ENCODE data around the gene GBP3. TPM values are rescaled to one million over a fixed set of nuclear protein-coding genes. Genes with fewer than 3 reads are reported as not detected.

GBP3 gene
- total RNA-seq, 6 donors from 2014 or later: 17.9 to 47.1 (median 28.0) TPM

DNA sequence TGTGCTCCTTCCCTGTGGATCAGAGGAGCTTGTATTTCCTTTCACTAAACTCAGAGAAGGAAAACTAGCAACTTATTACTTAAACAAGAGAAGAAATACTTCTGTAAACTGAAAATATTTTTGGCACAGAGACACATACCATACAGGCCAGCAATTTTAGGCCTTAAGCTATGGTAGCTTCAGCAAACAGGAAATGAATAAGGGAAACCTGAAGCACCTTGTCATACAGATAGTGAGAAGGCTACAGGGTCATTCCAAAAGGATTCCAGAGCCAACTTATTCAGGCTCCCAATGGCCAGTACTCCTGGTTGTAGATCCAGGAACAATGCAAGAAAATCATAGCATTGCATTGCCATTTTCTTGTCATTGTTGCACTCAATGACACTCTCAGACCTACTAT is 21.2 kb downstream of the GBP3 start:
- H3K27me3 ChIP-seq: no peaks in the 10 kb centered on the region
- no peak overlapping the region for H3K4me3 ChIP-seq
- H3K4me1 ChIP-seq: no peaks in the 10 kb centered on the region
- TF ChIP-seq EP300 (IDR thresholded peaks at IDR 0.05) (no peak), POLR2A (IDR thresholded peaks at IDR 0.05) (no peak), POLR2AphosphoS5 (IDR thresholded peaks at IDR 0.05) (no peak)
- TF ChIP-seq, protein P1, sequence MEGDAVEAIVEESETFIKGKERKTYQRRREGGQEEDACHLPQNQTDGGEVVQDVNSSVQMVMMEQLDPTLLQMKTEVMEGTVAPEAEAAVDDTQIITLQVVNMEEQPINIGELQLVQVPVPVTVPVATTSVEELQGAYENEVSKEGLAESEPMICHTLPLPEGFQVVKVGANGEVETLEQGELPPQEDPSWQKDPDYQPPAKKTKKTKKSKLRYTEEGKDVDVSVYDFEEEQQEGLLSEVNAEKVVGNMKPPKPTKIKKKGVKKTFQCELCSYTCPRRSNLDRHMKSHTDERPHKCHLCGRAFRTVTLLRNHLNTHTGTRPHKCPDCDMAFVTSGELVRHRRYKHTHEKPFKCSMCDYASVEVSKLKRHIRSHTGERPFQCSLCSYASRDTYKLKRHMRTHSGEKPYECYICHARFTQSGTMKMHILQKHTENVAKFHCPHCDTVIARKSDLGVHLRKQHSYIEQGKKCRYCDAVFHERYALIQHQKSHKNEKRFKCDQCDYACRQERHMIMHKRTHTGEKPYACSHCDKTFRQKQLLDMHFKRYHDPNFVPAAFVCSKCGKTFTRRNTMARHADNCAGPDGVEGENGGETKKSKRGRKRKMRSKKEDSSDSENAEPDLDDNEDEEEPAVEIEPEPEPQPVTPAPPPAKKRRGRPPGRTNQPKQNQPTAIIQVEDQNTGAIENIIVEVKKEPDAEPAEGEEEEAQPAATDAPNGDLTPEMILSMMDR (IDR thresholded peaks at IDR 0.05): no peak
- peak overlapping the region in 1 of 4 donors; percentile 1 for H3K27ac ChIP-seq
- peaks cover 0 to 24% (median 13%) of the 10 kb centered on the region in 4 donors for H3K36me3 ChIP-seq
- DNase-seq (no peak), ATAC-seq (ENCODE audit: low FRiP score in 2 of 2) (no peak)
- no peaks in the 10 kb centered on the region for H3K9me3 ChIP-seq

DNA sequence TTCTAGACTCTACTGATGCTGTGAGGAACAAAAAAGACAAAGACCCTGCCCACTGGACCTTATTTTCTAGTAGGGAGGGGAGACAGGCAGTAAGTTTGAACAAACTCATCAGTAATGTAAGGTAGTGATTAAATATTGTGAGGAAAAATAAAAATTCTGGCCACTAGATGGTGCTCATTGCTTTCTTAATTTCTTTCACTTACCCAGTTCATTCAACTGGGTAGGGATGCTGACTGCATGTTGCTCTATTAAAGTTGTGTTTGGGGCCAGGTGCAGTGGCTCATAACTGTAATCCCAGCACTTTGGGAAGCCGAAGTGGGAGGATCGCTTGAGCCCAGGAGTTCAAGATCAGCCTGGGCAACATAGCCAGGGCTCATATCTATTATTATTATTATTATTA is 23.9 kb downstream of the GBP3 start:
- H3K4me3 ChIP-seq: no peak overlapping the region
- no peaks in the 10 kb centered on the region for H3K27me3 ChIP-seq
- WGBS, 2 donors: 0 to 10% methylated on average over 2 of the region's 2 CpGs
- H3K36me3 ChIP-seq: no peaks in the 10 kb centered on the region
- DNase-seq (no peak), ATAC-seq (ENCODE audit: low FRiP score in 2 of 2) (peak; percentile 85 to 93)
- H3K27ac ChIP-seq: no peak overlapping the region
- TF ChIP-seq, protein P1 (IDR thresholded peaks at IDR 0.05): peak in 5 of 6 experiments; percentile 51 to 82 (median 72)
- no peak for TF ChIP-seq EP300 (IDR thresholded peaks at IDR 0.05)
- peaks cover under 1 to 4% (median 1%) of the 10 kb centered on the region in 4 donors for H3K4me1 ChIP-seq
- H3K9me3 ChIP-seq: no peaks in the 10 kb centered on the region

GRCh38 chr1:88990426-88990825 is 32.2 kb downstream of the GBP3 start:
- TF ChIP-seq POLR2A (IDR thresholded peaks at IDR 0.05): no peak
- no peak for TF ChIP-seq EP300 (IDR thresholded peaks at IDR 0.05)
- TF ChIP-seq POLR2AphosphoS5 (IDR thresholded peaks at IDR 0.05): no peak
- TF ChIP-seq, protein P1 (IDR thresholded peaks at IDR 0.05): no peak
- Histone ChIP-seq H3K4me3 (no peak overlapping the region), H3K9me3 (no peaks in the 10 kb centered on the region), H3K36me3 (peaks cover 0 to 20% (median 0%) of the 10 kb centered on the region in 4 donors), H3K27me3 (no peaks in the 10 kb centered on the region), H3K4me1 (peaks cover 10 to 39% (median 28%) of the 10 kb centered on the region in 4 donors), H3K27ac (peak overlapping the region in 1 of 4 donors; percentile 14)
- ATAC-seq (ENCODE audit: low FRiP score in 2 of 2): no peak
- 96 to 100% methylated on average over 1 of the region's 1 CpG for WGBS, 2 donors
- DNase-seq: no peak

- WGBS, 2 donors: 89 to 94% methylated on average over 4 of the region's 4 CpGs
- H3K27ac ChIP-seq: peak overlapping the region; percentile 26 to 78 (median 62)
- peaks cover 31 to 40% (median 35%) of the 10 kb centered on the region in 4 donors for H3K4me1 ChIP-seq
Observed at GRCh38 chr1:88985692-88986091, 37.0 kb downstream of the GBP3 start.

More at GRCh38 chr1:88985692-88986091, 37.0 kb downstream of the GBP3 start:
- no peak for TF ChIP-seq POLR2AphosphoS5 (IDR thresholded peaks at IDR 0.05)
- TF ChIP-seq EP300 (IDR thresholded peaks at IDR 0.05): no peak
- TF ChIP-seq, protein P1 (IDR thresholded peaks at IDR 0.05): no peak
- no peak for TF ChIP-seq POLR2A (IDR thresholded peaks at IDR 0.05)
- no peaks in the 10 kb centered on the region for H3K27me3 ChIP-seq
- DNase-seq (no peak), ATAC-seq (ENCODE audit: low FRiP score in 2 of 2) (no peak)
- H3K9me3 ChIP-seq: no peaks in the 10 kb centered on the region
- H3K4me3 ChIP-seq: no peak overlapping the region
- H3K36me3 ChIP-seq: peaks cover 0 to 32% (median 4%) of the 10 kb centered on the region in 4 donors
